Activated CD4-positive, alpha-beta T cell treated with anti-CD3 and anti-CD28 coated beads, Interleukin-2, amount 50 U/mL, for 1 hour (primary cell): Measurements from ENCODE around the gene CPN2.

Experiments
- DNase-seq: peaks from one replicate; pipeline ENCODE4 v3.0.0-alpha.2; 2020

Gene CPN2

GRCh38 chr3:194326968-194327217 is 24.2 kb downstream of the CPN2 start:
- DNase-seq: no peak

- no peak for DNase-seq
Measured at GRCh38 chr3:194326192-194326967, 24.7 kb downstream of the CPN2 start.

- no peak for DNase-seq
Measured at GRCh38 chr3:194325424-194326153, 25.5 kb downstream of the CPN2 start.

- no peak for DNase-seq
Measured at GRCh38 chr3:194324823-194325327, 26.3 kb downstream of the CPN2 start.

GRCh38 chr3:194323785-194324735 is 27.1 kb downstream of the CPN2 start:
- DNase-seq: no peak

GRCh38 chr3:194322678-194323211 is 28.4 kb downstream of the CPN2 start:
- no peak for DNase-seq

- DNase-seq: no peak
Measured at GRCh38 chr3:194321693-194322640, 29.2 kb downstream of the CPN2 start.

GRCh38 chr3:194320744-194321243 is 30.3 kb downstream of the CPN2 start:
- DNase-seq: no peak

GRCh38 chr3:194320100-194320499 is 31.0 kb downstream of the CPN2 start:
- no peak for DNase-seq

GRCh38 chr3:194318511-194319161 is 32.5 kb downstream of the CPN2 start:
- no peak for DNase-seq

- no peak for DNase-seq
Measured at GRCh38 chr3:194316918-194317317, 34.2 kb downstream of the CPN2 start.

- DNase-seq: no peak
Measured at GRCh38 chr3:194315965-194316361, 35.2 kb downstream of the CPN2 start.

- peak; percentile 82 for DNase-seq
Measured at GRCh38 chr3:194315088-194315964, 35.8 kb downstream of the CPN2 start.

- no peak for DNase-seq
Measured at GRCh38 chr3:194314388-194315068, 36.6 kb downstream of the CPN2 start.

- no peak for DNase-seq
Measured at GRCh38 chr3:194313560-194314387, 37.4 kb downstream of the CPN2 start.

- no peak for DNase-seq
Measured at GRCh38 chr3:194312743-194313281, 38.3 kb downstream of the CPN2 start.

- no peak for DNase-seq
Measured at GRCh38 chr3:194312186-194312742, 38.9 kb downstream of the CPN2 start.

GRCh38 chr3:194311000-194311399 is 40.1 kb downstream of the CPN2 start:
- DNase-seq: no peak
